GM12878 (cell line): ENCODE data around the gene FCER2. TPM values are rescaled to one million over a fixed set of nuclear protein-coding genes. Genes with fewer than 3 reads are reported as not detected.

Experiments
- ATAC-seq: fragments of 200-7000 bp; cut with Tn5 transposase; 3 replicates; pipeline ENCODE4 v1.9.1; 2020; ENCODE audit warnings: mild to moderate bottlenecking, moderate library complexity
- BruUV-seq: library from RNA; stranded (reverse); fragments of 400-500 nt; replicated peaks from 2 replicates; lab custom pipeline; 2021; lab: Mats Ljungman, UMichigan
- CTCF ChIA-PET: fragments of 300-600 bp; sonication (Branson Sonifier 250); formaldehyde crosslinking; extraction: SDS; loops from one replicate; lab custom pipeline; 2021; ENCODE audit warnings: inconsistent platforms; lab: Yijun Ruan, JAX
- POLR2A ChIA-PET: fragments of 350-600 bp; formaldehyde crosslinking; extraction: SDS; loops from one replicate; lab custom pipeline; 2021; ENCODE audit warnings: inconsistent platforms; lab: Charles Lee
- RAD21 ChIA-PET: fragments of 300-600 bp; sonication (Branson Sonifier 250); formaldehyde crosslinking; loops from one replicate; lab custom pipeline; 2023; ENCODE audit warnings: antibody characterized with exemption; ENCODE audit not compliant: unreplicated experiment; lab: Charles Lee
- SMC1A ChIA-PET: fragments of 300-600 bp; sonication (Branson Sonifier 250); formaldehyde crosslinking; loops from one replicate; lab custom pipeline; 2023; ENCODE audit not compliant: unreplicated experiment, uncharacterized antibody; lab: Charles Lee
- DNase-seq: peaks from one replicate; pipeline ENCODE4 v3.0.0-alpha.2; 2011; ENCODE audit warnings: low read depth, low spot score
- FAIRE-seq: peaks from 3 replicates; lab custom pipeline; 2011; peaks lifted over from hg19 to GRCh38; lab: Jason Lieb, UNC
- H2AFZ ChIP-seq: 2 replicates; pipeline ENCODE4 v1.6.0; 2011; ENCODE audit warnings: low read depth, low read length, control low read depth; ENCODE audit not compliant: control insufficient read depth
- H3K27ac ChIP-seq: 2 replicates; pipeline ENCODE4 v1.5.1; 2011; ENCODE audit warnings: control low read depth; ENCODE audit not compliant: control insufficient read depth, insufficient read depth
- H3K27me3 ChIP-seq, 2 experiments: replicated peaks in 1 of 2; 2 replicates each; pipeline versions ENCODE4 v1.6.0 to v1.6.1; 2011; ENCODE audit warnings: low read length in 1 of 2; ENCODE audit not compliant: control insufficient read depth in 2 of 2, insufficient read depth in 2 of 2
- H3K36me3 ChIP-seq, 2 experiments: 2 replicates each; pipeline ENCODE4 v1.5.1; 2011; ENCODE audit warnings: low read length in 1 of 2; ENCODE audit not compliant: control insufficient read depth in 2 of 2, insufficient read depth in 2 of 2
- H3K4me1 ChIP-seq: 2 replicates; pipeline ENCODE4 v1.6.1; 2011; ENCODE audit warnings: mild to moderate bottlenecking, low read length, moderate library complexity, mixed read lengths; ENCODE audit not compliant: control insufficient read depth, insufficient read depth
- H3K4me2 ChIP-seq: 2 replicates; pipeline ENCODE4 v1.6.0; 2011; ENCODE audit warnings: control low read depth; ENCODE audit not compliant: control insufficient read depth, insufficient read depth
- H3K4me3 ChIP-seq: fragments of 200-600 bp; sonication (generic); 2 replicates; pipeline ENCODE4 v1.5.1; 2016
- H3K79me2 ChIP-seq: 2 replicates; pipeline ENCODE4 v1.6.0; 2011; ENCODE audit warnings: low read length; ENCODE audit not compliant: control insufficient read depth, insufficient read depth
- H3K9ac ChIP-seq: 2 replicates; pipeline ENCODE4 v1.8.0; 2011; ENCODE audit warnings: low read length, control low read depth, mixed read lengths; ENCODE audit not compliant: control insufficient read depth, insufficient read depth
- H3K9me3 ChIP-seq: replicated peaks from 3 replicates; pipeline ENCODE4 v1.5.1; 2011; ENCODE audit warnings: mild to moderate bottlenecking, low read length; ENCODE audit not compliant: control insufficient read depth, insufficient read depth
- H4K20me1 ChIP-seq: 2 replicates; pipeline ENCODE4 v1.6.0; 2011; ENCODE audit not compliant: control insufficient read depth, insufficient read depth
- CBFB ChIP-seq: IDR thresholded peaks from 2 replicates; pipeline ENCODE4 v1.6.1; 2016; ENCODE audit warnings: antibody characterized with exemption, low read depth
- CBX5 ChIP-seq: sonication (generic); IDR thresholded peaks from 2 replicates; pipeline ENCODE4 v1.6.1; 2016; ENCODE audit warnings: low read depth, moderate library complexity, mild to moderate bottlenecking, inconsistent platforms
- E2F4 ChIP-seq: IDR thresholded peaks from 2 replicates; pipeline ENCODE4 v1.6.1; 2012; ENCODE audit warnings: low read depth, low read length, improper control_type of control experiment
- E2F8 ChIP-seq: fragments of 450-650 bp; IDR thresholded peaks from 2 replicates; pipeline ENCODE4 v1.6.1; 2018; ENCODE audit warnings: mild to moderate bottlenecking, low read depth, moderate library complexity; ENCODE audit not compliant: partially characterized antibody
- EGR1 ChIP-seq, 2 experiments: IDR thresholded peaks; 1 replicate in 1 of 2; 2 replicates in 1 of 2; pipeline ENCODE4 v1.6.1; 2011 to 2012; ENCODE audit warnings: low read depth in 2 of 2, low read length in 2 of 2, borderline replicate concordance in 1 of 2, mild to moderate bottlenecking in 1 of 2, moderate library complexity in 1 of 2
- GABPA ChIP-seq: IDR thresholded peaks from 2 replicates; pipeline ENCODE4 v1.6.1; 2014; ENCODE audit warnings: antibody characterized with exemption, low read depth, mild to moderate bottlenecking, inconsistent platforms
- KAT2A ChIP-seq: conservative IDR thresholded peaks from 2 replicates; pipeline ENCODE4 v1.6.1; 2011; ENCODE audit warnings: low read depth, low read length; ENCODE audit not compliant: control insufficient read depth
- MTA3 ChIP-seq: IDR thresholded peaks from 2 replicates; pipeline ENCODE4 v1.6.1; 2012; ENCODE audit warnings: low read length, inconsistent platforms, borderline replicate concordance
- MXI1 ChIP-seq: fragments of 150-350 bp; IDR thresholded peaks from 2 replicates; pipeline ENCODE4 v1.6.1; 2011; ENCODE audit warnings: low read depth, mild to moderate bottlenecking, inconsistent platforms, low read length, improper control_type of control experiment
- NFIC ChIP-seq: IDR thresholded peaks from 2 replicates; pipeline ENCODE4 v1.6.1; 2012; ENCODE audit warnings: low read depth, mild to moderate bottlenecking, inconsistent platforms, low read length, moderate library complexity
- NFXL1 ChIP-seq: fragments of 450-650 bp; IDR thresholded peaks from 2 replicates; pipeline ENCODE4 v1.6.1; 2017; ENCODE audit warnings: antibody characterized with exemption, mild to moderate bottlenecking, borderline replicate concordance
- PAX8 ChIP-seq: fragments of 450-650 bp; IDR thresholded peaks from 2 replicates; pipeline ENCODE4 v1.6.1; 2017; ENCODE audit warnings: mild to moderate bottlenecking, moderate library complexity
- RELA ChIP-seq: fragments of 450-650 bp; IDR thresholded peaks from 2 replicates; pipeline ENCODE4 v1.8.0; 2014; ENCODE audit warnings: borderline replicate concordance; ENCODE audit not compliant: partially characterized antibody
- SIX5 ChIP-seq: IDR thresholded peaks from 2 replicates; pipeline ENCODE4 v1.6.1; 2011; ENCODE audit warnings: mild to moderate bottlenecking, low read depth, low read length, moderate library complexity; ENCODE audit not compliant: severe bottlenecking
- SMARCA5 ChIP-seq: fragments of 450-650 bp; IDR thresholded peaks from 2 replicates; pipeline ENCODE4 v1.6.1; 2017; ENCODE audit warnings: mild to moderate bottlenecking
- SMC3 ChIP-seq: IDR thresholded peaks from 2 replicates; pipeline ENCODE4 v1.6.1; 2011; ENCODE audit warnings: low read length, improper control_type of control experiment, borderline replicate concordance
- SREBF2 ChIP-seq: IDR thresholded peaks from 2 replicates; pipeline ENCODE4 v1.6.1; 2012; ENCODE audit warnings: mild to moderate bottlenecking, low read length
- STAT3 ChIP-seq: IDR thresholded peaks from 2 replicates; pipeline ENCODE4 v1.6.1; 2011; ENCODE audit warnings: low read depth, low read length, improper control_type of control experiment
- TAF1 ChIP-seq: IDR thresholded peaks from 2 replicates; pipeline ENCODE4 v1.6.1; 2011; ENCODE audit warnings: mild to moderate bottlenecking, low read depth, low read length, borderline replicate concordance
- WGBS: methylation state at CpG from one replicate; pipeline ENCODE4 v1.1.6; 2016; ENCODE audit warnings: low lambda C conversion rate; ENCODE audit not compliant: insufficient replicate concordance, insufficient coverage; ENCODE audit errors: missing lambda C conversion rate; 5-methylcytosine and 5-hydroxymethylcytosine counted together
- in situ Hi-C: fragments of 300-500 bp; cut with MboI; formaldehyde crosslinking; loops from 9 replicates; pipeline ENCODE4 v1.14.3; 2018; ENCODE audit warnings: mixed read lengths
- intact Hi-C: fragments of 100-400 bp; cut with micrococcal nuclease; formaldehyde crosslinking; loops from one replicate; pipeline ENCODE4 v1.14.2; 2022; ENCODE audit not compliant: unreplicated experiment
- polyA plus RNA-seq, 11 experiments: library from polyadenylated mRNA; depleted of rRNA in 4 of 11; unstranded in 6 of 11; stranded (reverse) in 5 of 11; fragments of >200 nt; fragmentation: Nextera tagmentation in 4 of 11; fragmentation: Illumina TruSeq in 1 of 11; extraction: Ambion mirVana in 4 of 11; extraction: Trizol in 1 of 11; gene quantifications; 1 replicate in 1 of 11; 2 replicates in 10 of 11; pipeline versions ENCODE4 v1.2.1 to v1.2.3, GENCODE V29; 2011 to 2016; ENCODE audit warnings: inconsistent platforms in 2 of 11, missing spikeins in 2 of 11, low read depth in 1 of 11
- total RNA-seq, 4 experiments: library from RNA; depleted of rRNA in 3 of 4; stranded (reverse); fragments of >200 nt in 3 of 4; fragmentation: Illumina TruSeq in 1 of 4; extraction: Trizol in 1 of 4; gene quantifications; 2 replicates each; pipeline versions ENCODE4 v1.2.1 to v1.2.3, GENCODE V29; 2013 to 2021

Gene FCER2
- total and polyA plus RNA-seq, 10 of the 15 experiments (the other 5 are each of a cell fraction or from before 2014, with no cell fraction given), result 44.0 to 424 (median 241) TPM

- H3K36me3 ChIP-seq, result no peaks in the 10 kb centered on the region
- ATAC-seq, result peak; percentile 66
- 3% methylated on average over 24 of the region's 24 CpGs for WGBS
- DNase-seq, result peak; percentile 91
- H3K27ac ChIP-seq, result peak overlapping the region; percentile 99
- peak overlapping the region; percentile 82 for H3K9ac ChIP-seq
- peak overlapping the region; percentile 97 for H3K4me2 ChIP-seq
- no peaks in the 10 kb centered on the region for H4K20me1 ChIP-seq
- in situ Hi-C loops (loop anchor here (10.0 kb wide), 2 partner anchors 521 to 1181 kb away; no protein-coding TSS in a partner anchor), intact Hi-C loops (loop anchor here (10.0 kb wide), 1 partner anchor 489 kb away; no protein-coding TSS in a partner anchor)
- RAD21 ChIA-PET, result interaction anchor here (0.7 to 2.4 kb wide), 8 partner anchors 9 to 68 kb away, joined by 3 to 9 read pairs (median 6); partner anchors contain the start of gene TRAPPC5
- CTCF ChIA-PET, result interaction anchor here (0.6 to 1.3 kb wide), 4 partner anchors 9 to 325 kb away, joined by 3 to 10 read pairs (median 3); partner anchors contain the start of gene TRAPPC5
- POLR2A ChIA-PET, result interaction anchor here (0.8 to 0.9 kb wide), 2 partner anchors 19 to 46 kb away, joined by 3 read pairs; no protein-coding TSS in a partner anchor
- H3K27me3 ChIP-seq, result no peaks in the 10 kb centered on the region
- H3K4me3 ChIP-seq, result peak overlapping the region; percentile 53; the same call in 1 of the 2 replicates
- peak; percentile 82 for FAIRE-seq
- BruUV-seq, result no TSS peak
- peak overlapping the region; percentile 56 for H2AFZ ChIP-seq
- peaks cover 12% of the 10 kb centered on the region for H3K79me2 ChIP-seq
- H3K9me3 ChIP-seq, result no peaks in the 10 kb centered on the region; the same call in 2 of the 3 replicates
- SMC1A ChIA-PET, result interaction anchor here (0.7 to 1.2 kb wide), 6 partner anchors 10 to 137 kb away, joined by 3 to 4 read pairs (median 3); no protein-coding TSS in a partner anchor
- H3K4me1 ChIP-seq, result peaks cover 83% of the 10 kb centered on the region
- TF ChIP-seq PAX8, result no peak
- TF ChIP-seq SREBF2, result no peak
- TF ChIP-seq TAF1, result peak; percentile 47; the same call in 1 of the 2 replicates
- TF ChIP-seq SIX5, result peak; percentile 13
- no peak; the same call in 1 of the 2 replicates for TF ChIP-seq GABPA
- TF ChIP-seq MTA3, result peak; percentile 82; the same call in 1 of the 2 replicates
- TF ChIP-seq CBFB, result peak; percentile 97
- TF ChIP-seq SMARCA5, result peak; percentile 84; the same call in 1 of the 2 replicates
- no peak for TF ChIP-seq E2F8
- no peak for TF ChIP-seq NFXL1
- no peak for TF ChIP-seq MXI1
- no peak for TF ChIP-seq E2F4
- TF ChIP-seq CBX5, result peak; percentile 90; the same call in 1 of the 2 replicates
- peak; percentile 7; the same call in 1 of the 2 replicates for TF ChIP-seq SMC3
- TF ChIP-seq EGR1 (IDR thresholded peaks at IDR 0.05; ENCODE audit: borderline replicate concordance in 1 of 2, low read depth in 2 of 2, low read length in 2 of 2), result peak in 1 of 2 experiments; percentile 81; a peak in 1 of 3 replicates
- peak; percentile 98 for TF ChIP-seq NFIC
- TF ChIP-seq KAT2A, result no peak
- TF ChIP-seq RELA, result peak; percentile 94
- no peak for TF ChIP-seq STAT3
Measured at GRCh38 chr19:7705387-7706187, 3.7 kb upstream of the FCER2 start.
